IMR-90 (cell line): ENCODE results near the gene PEX11G. TPM values are rescaled to one million over a fixed set of nuclear protein-coding genes. Genes with fewer than 3 reads are reported as not detected.

Experiments used
- ATAC-seq: fragments of 200-7000 bp; cut with Tn5 transposase; 2 replicates; pipeline ENCODE4 v1.9.1; 2020; ENCODE audit warnings: low read depth, mild to moderate bottlenecking, moderate library complexity
- BruUV-seq: library from RNA; stranded (reverse); fragments of 400-500 nt; replicated peaks from 2 replicates; lab custom pipeline; 2021; lab: Mats Ljungman, UMichigan
- CTCF ChIA-PET: fragments of 300-600 bp; formaldehyde crosslinking; extraction: SDS; loops from one replicate; lab custom pipeline; 2021; ENCODE audit warnings: antibody characterized with exemption; lab: Yijun Ruan, JAX
- POLR2A ChIA-PET: fragments of 300-600 bp; sonication (Branson Sonifier 250); formaldehyde crosslinking; loops from one replicate; lab custom pipeline; 2022; ENCODE audit warnings: antibody characterized with exemption; ENCODE audit not compliant: unreplicated experiment; lab: Charles Lee
- DNase-seq: peaks from one replicate; pipeline ENCODE4 v3.0.0; 2013
- H2AFZ ChIP-seq: replicated peaks from 2 replicates; pipeline ENCODE3; 2013; ENCODE audit warnings: low read length, mild to moderate bottlenecking; ENCODE audit not compliant: poor library complexity
- H2AK5ac ChIP-seq: 2 replicates; pipeline ENCODE4 v1.6.1; 2013; ENCODE audit warnings: low read depth, low read length, inconsistent platforms
- H2AK9ac ChIP-seq: replicated peaks from 2 replicates; pipeline ENCODE3; 2013; ENCODE audit warnings: mild to moderate bottlenecking, low read depth, low read length, moderate library complexity; ENCODE audit not compliant: poor library complexity
- H2BK120ac ChIP-seq: 2 replicates; pipeline ENCODE4 v1.6.1; 2013; ENCODE audit warnings: low read depth, low read length, inconsistent platforms
- H2BK15ac ChIP-seq: 3 replicates; pipeline ENCODE4 v1.6.1; 2013; ENCODE audit warnings: low read depth, low read length, inconsistent platforms
- H2BK20ac ChIP-seq: 2 replicates; pipeline ENCODE4 v1.6.1; 2013; ENCODE audit warnings: low read depth, mild to moderate bottlenecking, inconsistent platforms, low read length, moderate library complexity
- H2BK5ac ChIP-seq: 2 replicates; pipeline ENCODE4 v1.6.1; 2013; ENCODE audit warnings: mild to moderate bottlenecking, low read depth, low read length, inconsistent platforms; ENCODE audit not compliant: poor library complexity, severe bottlenecking
- H3K14ac ChIP-seq: replicated peaks from 2 replicates; pipeline ENCODE4 v1.6.1; 2013; ENCODE audit warnings: low read depth, low read length, inconsistent platforms
- H3K18ac ChIP-seq: 2 replicates; pipeline ENCODE4 v1.6.1; 2013; ENCODE audit warnings: low read depth, low read length, control low read depth
- H3K23ac ChIP-seq: 2 replicates; pipeline ENCODE4 v1.6.1; 2013; ENCODE audit warnings: low read depth, low read length, inconsistent platforms
- H3K27ac ChIP-seq: 2 replicates; pipeline ENCODE4 v1.5.1; 2013; ENCODE audit warnings: mild to moderate bottlenecking, control low read depth, low read length; ENCODE audit not compliant: insufficient read depth
- H3K27me3 ChIP-seq: 2 replicates; pipeline ENCODE4 v1.6.1; 2013; ENCODE audit warnings: low read length; ENCODE audit not compliant: control insufficient read depth, insufficient read depth
- H3K36me3 ChIP-seq: 2 replicates; pipeline ENCODE4 v1.6.1; 2013; ENCODE audit warnings: low read length, mixed read lengths; ENCODE audit not compliant: control insufficient read depth, insufficient read depth
- H3K4ac ChIP-seq: 2 replicates; pipeline ENCODE4 v1.6.1; 2013; ENCODE audit warnings: low read depth, low read length, inconsistent platforms
- H3K4me1 ChIP-seq: 2 replicates; pipeline ENCODE4 v1.6.1; 2013; ENCODE audit warnings: low read length, mixed read lengths; ENCODE audit not compliant: control insufficient read depth, insufficient read depth
- H3K4me2 ChIP-seq: 2 replicates; pipeline ENCODE4 v1.6.1; 2013; ENCODE audit warnings: low read depth, mild to moderate bottlenecking, control low read depth, low read length, moderate library complexity
- H3K4me3 ChIP-seq: 2 replicates; pipeline ENCODE4 v1.5.1; 2013; ENCODE audit warnings: low read depth, mild to moderate bottlenecking, control low read depth, low read length, moderate library complexity; ENCODE audit not compliant: insufficient read depth
- H3K56ac ChIP-seq: 2 replicates; pipeline ENCODE4 v1.6.1; 2013; ENCODE audit warnings: low read length, inconsistent platforms; ENCODE audit not compliant: insufficient read depth; ENCODE audit errors: extremely low read depth
- H3K79me1 ChIP-seq, 2 experiments: 2 replicates each; pipeline ENCODE4 v1.6.1; 2013; ENCODE audit warnings: low read length in 2 of 2, inconsistent platforms in 1 of 2, low read depth in 1 of 2
- H3K9ac ChIP-seq: 2 replicates; pipeline ENCODE4 v1.6.1; 2013; ENCODE audit warnings: low read depth, low read length, control low read depth
- H3K9me1 ChIP-seq: 2 replicates; pipeline ENCODE4 v1.6.1; 2013; ENCODE audit warnings: low read length, inconsistent platforms; ENCODE audit not compliant: insufficient read depth
- H3K9me3 ChIP-seq: 2 replicates; pipeline ENCODE4 v1.6.1; 2013; ENCODE audit warnings: low read length; ENCODE audit not compliant: control insufficient read depth, insufficient read depth
- H4K20me1 ChIP-seq: 2 replicates; pipeline ENCODE4 v1.6.1; 2013; ENCODE audit warnings: low read length, inconsistent platforms; ENCODE audit not compliant: insufficient read depth
- H4K5ac ChIP-seq: 2 replicates; pipeline ENCODE4 v1.6.1; 2013; ENCODE audit warnings: mild to moderate bottlenecking, low read depth, low read length, control low read depth
- H4K8ac ChIP-seq, 2 experiments: 2 replicates each; pipeline ENCODE4 v1.6.1; 2013; ENCODE audit warnings: low read depth in 2 of 2, low read length in 2 of 2, control low read depth in 1 of 2, inconsistent platforms in 1 of 2
- H4K91ac ChIP-seq: 2 replicates; pipeline ENCODE4 v1.6.1; 2013; ENCODE audit warnings: low read depth, low read length, inconsistent platforms; ENCODE audit not compliant: insufficient read depth
- BHLHE40 ChIP-seq: fragments of 150-350 bp; IDR thresholded peaks from 2 replicates; pipeline ENCODE4 v1.6.1; 2016; ENCODE audit warnings: mild to moderate bottlenecking, low read depth, low read length
- CHD1 ChIP-seq: IDR thresholded peaks from 2 replicates; pipeline ENCODE4 v1.6.1; 2012; ENCODE audit warnings: low read depth, low read length, improper control_type of control experiment
- FOS ChIP-seq: fragments of 150-350 bp; IDR thresholded peaks from 2 replicates; pipeline ENCODE4 v1.6.1; 2016; ENCODE audit warnings: low read depth, low read length
- MAZ ChIP-seq: IDR thresholded peaks from 2 replicates; pipeline ENCODE4 v1.6.1; 2012; ENCODE audit warnings: low read depth, mild to moderate bottlenecking, low read length, improper control_type of control experiment, moderate library complexity, borderline replicate concordance
- MXI1 ChIP-seq: IDR thresholded peaks from 2 replicates; pipeline ENCODE4 v1.6.1; 2012; ENCODE audit warnings: low read depth, mild to moderate bottlenecking, low read length, moderate library complexity, borderline replicate concordance
- POLR2A ChIP-seq: IDR thresholded peaks from 2 replicates; pipeline ENCODE4 v1.6.1; 2012; ENCODE audit warnings: mild to moderate bottlenecking, low read depth, low read length
- RAD21 ChIP-seq: IDR thresholded peaks from 2 replicates; pipeline ENCODE4 v1.6.1; 2012; ENCODE audit warnings: low read length, improper control_type of control experiment
- RCOR1 ChIP-seq: IDR thresholded peaks from 2 replicates; pipeline ENCODE4 v1.6.1; 2012; ENCODE audit warnings: mild to moderate bottlenecking, low read length, improper control_type of control experiment; ENCODE audit not compliant: insufficient replicate concordance
- RFX5 ChIP-seq: IDR thresholded peaks from 2 replicates; pipeline ENCODE4 v1.8.0; 2012; ENCODE audit warnings: low read depth, mild to moderate bottlenecking, low read length, moderate library complexity
- USF2 ChIP-seq: fragments of 150-350 bp; IDR thresholded peaks from 2 replicates; pipeline ENCODE4 v1.6.1; 2017; ENCODE audit warnings: mild to moderate bottlenecking, antibody characterized with exemption, low read length, low read depth
- WGBS, 2 experiments: methylation state at CpG; one replicate each; pipeline versions ENCODE4 v1.1.5 to v1.1.7; 2013; ENCODE audit warnings: missing lambda C conversion rate in 2 of 2; ENCODE audit not compliant: insufficient read length in 1 of 2; ENCODE audit errors: extremely low coverage in 2 of 2; 5-methylcytosine and 5-hydroxymethylcytosine counted together
- dilution Hi-C: fragments of 300-500 bp; cut with HindIII; formaldehyde crosslinking; loops from one replicate; pipeline ENCODE4 v1.14.3; 2018; ENCODE audit warnings: low sequenced_read_pairs; ENCODE audit not compliant: unreplicated experiment
- in situ Hi-C: fragments of 300-500 bp; cut with MboI; formaldehyde crosslinking; loops from 3 replicates; pipeline ENCODE4 v1.14.3; 2019; ENCODE audit warnings: low sequenced_read_pairs, inconsistent platforms, mixed read lengths
- intact Hi-C: fragments of 100-400 bp; cut with micrococcal nuclease; formaldehyde crosslinking; loops from 2 replicates; pipeline ENCODE4 v1.10.0; 2022
- polyA plus RNA-seq, 3 experiments: library from polyadenylated mRNA; depleted of rRNA; stranded (reverse); fragments of >200 nt; gene quantifications; 2 replicates each; pipeline ENCODE4 v1.2.3, GENCODE V29; 2012; ENCODE audit warnings: low replicate concordance in 1 of 3
- total RNA-seq: library from RNA; depleted of rRNA; stranded (reverse); fragments of >200 nt; gene quantifications from 2 replicates; pipeline ENCODE4 v1.2.3, GENCODE V29; 2012
- TF ChIP-seq, protein P1 (sequence below): conservative IDR thresholded peaks from 2 replicates; pipeline ENCODE4 v1.5.1; 2012; ENCODE audit warnings: mild to moderate bottlenecking, low read depth, low read length, improper control_type of control experiment

The PEX11G gene
- total and polyA plus RNA-seq, 2 of the 4 experiments (the other 2 are of a cell fraction): 0.72 to 1.7 TPM

DNA sequence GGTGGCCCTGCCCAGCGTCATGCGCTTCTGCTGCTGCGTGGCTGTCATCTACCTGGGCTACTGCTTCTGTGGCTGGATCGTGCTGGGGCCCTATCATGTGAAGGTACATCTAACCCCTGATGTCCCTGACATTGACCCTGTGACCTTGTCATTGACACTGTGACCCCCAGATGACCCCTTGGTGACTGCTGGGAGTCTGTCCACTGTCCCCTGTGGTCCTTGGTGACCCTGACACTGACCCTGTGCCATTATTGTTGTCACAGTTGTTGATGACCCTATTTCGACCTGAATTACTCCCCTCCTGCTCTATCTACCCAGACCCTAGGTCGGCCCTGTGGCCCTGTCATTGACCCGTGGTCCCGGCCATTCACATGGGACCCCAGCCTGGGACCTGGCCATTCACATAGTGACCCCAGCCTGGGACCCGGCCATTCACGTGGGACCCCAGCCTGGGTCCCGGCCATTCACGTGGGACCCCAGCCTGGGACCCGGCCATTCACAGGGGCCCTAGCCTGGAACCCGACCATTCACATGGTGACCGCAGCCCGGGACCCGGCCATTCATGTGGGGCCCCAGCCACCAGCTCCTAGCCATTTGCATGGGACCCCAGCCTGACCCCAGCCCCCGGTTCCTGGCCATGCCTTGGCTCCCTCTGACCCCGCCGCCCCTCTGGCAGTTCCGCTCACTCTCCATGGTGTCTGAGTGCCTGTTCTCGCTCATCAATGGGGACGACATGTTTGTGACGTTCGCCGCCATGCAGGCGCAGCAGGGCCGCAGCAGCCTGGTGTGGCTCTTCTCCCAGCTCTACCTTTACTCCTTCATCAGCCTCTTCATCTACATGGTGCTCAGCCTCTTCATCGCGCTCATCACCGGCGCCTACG, 41.0 kb upstream of the PEX11G start:
- dilution Hi-C loops: no loop called here
- 94% methylated on average over 12 of the region's 33 CpGs; no CpG with 5 or more reads in 1 of the 2 experiments for WGBS, 2 experiments
- no peaks in the 10 kb centered on the region for H3K9me3 ChIP-seq
- in situ Hi-C loops: no loop called here
- H3K56ac ChIP-seq: no peak overlapping the region
- no peaks in the 10 kb centered on the region for H4K20me1 ChIP-seq
- H4K8ac ChIP-seq: no peak overlapping the region
- H3K9ac ChIP-seq: no peak overlapping the region
- peaks cover 8% of the 10 kb centered on the region for H3K4me1 ChIP-seq
- DNase-seq (no peak), ATAC-seq (no peak)
- no peak overlapping the region for H2AFZ ChIP-seq
- H3K18ac ChIP-seq: no peak overlapping the region
- no peak for TF ChIP-seq POLR2A
- no peak for TF ChIP-seq RCOR1
- TF ChIP-seq CHD1: no peak
- no peak for TF ChIP-seq MXI1
- TF ChIP-seq USF2: no peak
- TF ChIP-seq RAD21: no peak
- TF ChIP-seq MAZ: no peak
- TF ChIP-seq FOS: no peak
- TF ChIP-seq RFX5: no peak
- TF ChIP-seq BHLHE40: no peak
- TF ChIP-seq, protein P1, sequence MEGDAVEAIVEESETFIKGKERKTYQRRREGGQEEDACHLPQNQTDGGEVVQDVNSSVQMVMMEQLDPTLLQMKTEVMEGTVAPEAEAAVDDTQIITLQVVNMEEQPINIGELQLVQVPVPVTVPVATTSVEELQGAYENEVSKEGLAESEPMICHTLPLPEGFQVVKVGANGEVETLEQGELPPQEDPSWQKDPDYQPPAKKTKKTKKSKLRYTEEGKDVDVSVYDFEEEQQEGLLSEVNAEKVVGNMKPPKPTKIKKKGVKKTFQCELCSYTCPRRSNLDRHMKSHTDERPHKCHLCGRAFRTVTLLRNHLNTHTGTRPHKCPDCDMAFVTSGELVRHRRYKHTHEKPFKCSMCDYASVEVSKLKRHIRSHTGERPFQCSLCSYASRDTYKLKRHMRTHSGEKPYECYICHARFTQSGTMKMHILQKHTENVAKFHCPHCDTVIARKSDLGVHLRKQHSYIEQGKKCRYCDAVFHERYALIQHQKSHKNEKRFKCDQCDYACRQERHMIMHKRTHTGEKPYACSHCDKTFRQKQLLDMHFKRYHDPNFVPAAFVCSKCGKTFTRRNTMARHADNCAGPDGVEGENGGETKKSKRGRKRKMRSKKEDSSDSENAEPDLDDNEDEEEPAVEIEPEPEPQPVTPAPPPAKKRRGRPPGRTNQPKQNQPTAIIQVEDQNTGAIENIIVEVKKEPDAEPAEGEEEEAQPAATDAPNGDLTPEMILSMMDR: no peak
- no peaks in the 10 kb centered on the region for H3K27me3 ChIP-seq
- no peak overlapping the region for H2BK15ac ChIP-seq
- no peak overlapping the region for H3K4me3 ChIP-seq
- H3K79me1 ChIP-seq: peaks cover 0 to 5% of the 10 kb centered on the region in 2 experiments; a peak in 1 of 4 replicates
- CTCF ChIA-PET: no interaction called here
- H2AK9ac ChIP-seq: peak overlapping the region; percentile 52
- H4K5ac ChIP-seq: no peak overlapping the region
- no peak overlapping the region for H3K23ac ChIP-seq
- H2BK20ac ChIP-seq: no peak overlapping the region
- H3K27ac ChIP-seq: no peak overlapping the region
- no peak overlapping the region for H3K4me2 ChIP-seq
- no peak overlapping the region for H3K14ac ChIP-seq
- H3K4ac ChIP-seq: no peak overlapping the region
- intact Hi-C loops: loop anchor here (5.0 kb wide), 1 partner anchor 133 kb away; no protein-coding TSS in a partner anchor
- H2AK5ac ChIP-seq: no peak overlapping the region
- no peak overlapping the region for H4K91ac ChIP-seq
- no peak overlapping the region for H2BK120ac ChIP-seq
- H3K9me1 ChIP-seq: peaks cover 4% of the 10 kb centered on the region
- H2BK5ac ChIP-seq: no peak overlapping the region
- POLR2A ChIA-PET: no interaction called here
- H3K36me3 ChIP-seq: peaks cover 15% of the 10 kb centered on the region
- no TSS peak for BruUV-seq
